ENCODE measurements around the gene CADPS. TPM values are rescaled to one million over a fixed set of nuclear protein-coding genes. Genes with fewer than 3 reads are reported as not detected.

Gene CADPS
- total and polyA plus RNA-seq, 2 experiments from 2014 or later, result 49.2 to 63.8 TPM

DNA sequence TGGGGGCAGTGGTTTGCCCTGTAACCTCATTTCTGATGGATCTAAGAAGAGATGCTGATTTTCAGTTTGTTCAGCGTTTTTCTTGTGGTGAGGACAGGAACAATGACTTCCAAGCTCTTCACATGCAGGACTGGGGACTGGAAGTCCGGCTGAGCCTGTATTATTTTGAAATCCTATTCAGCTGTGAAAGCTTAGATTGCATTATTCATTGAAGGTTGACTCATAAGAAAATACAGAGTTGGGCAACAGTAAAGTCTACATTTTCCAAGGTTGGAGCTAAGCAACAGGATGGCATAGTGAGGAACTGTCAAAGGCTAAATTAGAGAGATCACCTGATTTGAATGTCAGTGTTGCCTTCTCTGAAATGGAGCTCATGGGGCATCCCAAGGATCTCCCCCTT lies 270.9 kb downstream of the CADPS start:
- Histone ChIP-seq H3K27me3 (no peaks in the 10 kb centered on the region), H3K27ac (no peak overlapping the region), H3K36me3 (no peaks in the 10 kb centered on the region), H3K4me3 (no peak overlapping the region), H3K9me3 (ENCODE audit: low read depth) (no peaks in the 10 kb centered on the region), H3K4me1 (ENCODE audit: low read depth) (peaks cover 3% of the 10 kb centered on the region)
- peak in 1 of 2 donors; percentile 84 for DNase-seq (ENCODE audit: low read depth in 1 of 2, low spot score in 1 of 2)
- TF ChIP-seq, protein P1, sequence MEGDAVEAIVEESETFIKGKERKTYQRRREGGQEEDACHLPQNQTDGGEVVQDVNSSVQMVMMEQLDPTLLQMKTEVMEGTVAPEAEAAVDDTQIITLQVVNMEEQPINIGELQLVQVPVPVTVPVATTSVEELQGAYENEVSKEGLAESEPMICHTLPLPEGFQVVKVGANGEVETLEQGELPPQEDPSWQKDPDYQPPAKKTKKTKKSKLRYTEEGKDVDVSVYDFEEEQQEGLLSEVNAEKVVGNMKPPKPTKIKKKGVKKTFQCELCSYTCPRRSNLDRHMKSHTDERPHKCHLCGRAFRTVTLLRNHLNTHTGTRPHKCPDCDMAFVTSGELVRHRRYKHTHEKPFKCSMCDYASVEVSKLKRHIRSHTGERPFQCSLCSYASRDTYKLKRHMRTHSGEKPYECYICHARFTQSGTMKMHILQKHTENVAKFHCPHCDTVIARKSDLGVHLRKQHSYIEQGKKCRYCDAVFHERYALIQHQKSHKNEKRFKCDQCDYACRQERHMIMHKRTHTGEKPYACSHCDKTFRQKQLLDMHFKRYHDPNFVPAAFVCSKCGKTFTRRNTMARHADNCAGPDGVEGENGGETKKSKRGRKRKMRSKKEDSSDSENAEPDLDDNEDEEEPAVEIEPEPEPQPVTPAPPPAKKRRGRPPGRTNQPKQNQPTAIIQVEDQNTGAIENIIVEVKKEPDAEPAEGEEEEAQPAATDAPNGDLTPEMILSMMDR (IDR thresholded peaks at IDR 0.05; ENCODE audit: low read depth, low read length), result no peak

DNA sequence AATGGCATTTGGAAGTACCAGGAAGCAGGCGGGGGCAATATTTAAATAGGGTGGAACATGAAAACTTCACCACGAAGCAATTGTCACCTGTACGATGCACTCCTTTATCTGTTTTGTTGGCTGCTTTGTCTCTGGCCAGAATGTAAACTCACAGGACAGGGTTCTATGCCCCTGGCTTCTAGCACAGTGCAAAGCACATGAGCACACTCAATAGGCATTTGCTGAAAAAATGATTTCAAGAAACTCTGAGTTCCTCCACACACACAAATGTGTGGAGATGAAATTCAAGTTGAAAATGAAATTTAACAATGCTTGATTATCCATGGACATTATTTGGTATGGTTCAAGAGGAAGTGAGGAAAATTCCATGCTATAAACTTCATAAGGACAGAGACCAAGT lies 272.2 kb downstream of the CADPS start:
- H3K4me3 ChIP-seq, result no peak overlapping the region
- no peaks in the 10 kb centered on the region for H3K36me3 ChIP-seq
- H3K9me3 ChIP-seq (ENCODE audit: low read depth), result no peaks in the 10 kb centered on the region
- H3K4me1 ChIP-seq (ENCODE audit: low read depth), result peaks cover 3% of the 10 kb centered on the region
- no peaks in the 10 kb centered on the region for H3K27me3 ChIP-seq
- no peak overlapping the region for H3K27ac ChIP-seq
- TF ChIP-seq, protein P1 (IDR thresholded peaks at IDR 0.05; ENCODE audit: low read depth, low read length), result no peak
- no peak for DNase-seq (ENCODE audit: low read depth in 1 of 2, low spot score in 1 of 2)

DNA sequence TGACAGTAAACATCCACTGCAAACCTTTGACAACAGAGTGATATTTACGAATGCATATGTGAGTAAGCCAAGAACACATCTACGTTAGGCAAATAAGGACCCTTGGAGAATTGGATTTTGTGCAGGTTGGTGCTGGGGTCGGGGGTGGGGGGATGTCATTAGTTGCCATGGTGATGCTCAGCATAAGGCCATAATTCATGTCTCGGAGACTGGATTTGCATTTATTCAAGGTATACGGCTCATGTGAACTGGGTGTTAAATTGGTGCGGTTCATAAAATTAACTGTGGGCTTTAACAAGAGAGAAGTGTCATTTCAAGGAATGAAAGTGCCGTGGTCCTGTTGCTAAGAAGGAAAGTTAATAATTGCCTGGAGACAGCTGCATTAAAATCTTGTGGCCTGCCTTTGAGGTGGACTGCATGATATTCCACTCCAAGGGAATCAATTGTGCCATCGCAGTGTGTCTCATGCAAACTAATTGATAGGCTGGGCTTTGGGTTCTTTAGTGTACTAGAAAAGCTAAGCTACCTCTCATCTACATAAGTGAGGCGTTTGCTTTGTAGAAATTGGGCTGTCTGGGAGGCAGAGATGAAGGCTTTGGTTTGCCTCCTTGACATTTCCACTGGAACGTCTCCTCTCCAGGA lies 273.0 kb downstream of the CADPS start:
- TF ChIP-seq, protein P1 (IDR thresholded peaks at IDR 0.05; ENCODE audit: low read depth, low read length), result no peak
- no peak for DNase-seq (ENCODE audit: low read depth in 1 of 2, low spot score in 1 of 2)
- H3K27ac ChIP-seq, result no peak overlapping the region
- no peaks in the 10 kb centered on the region for H3K9me3 ChIP-seq (ENCODE audit: low read depth)
- H3K27me3 ChIP-seq, result no peaks in the 10 kb centered on the region
- peaks cover 3% of the 10 kb centered on the region for H3K4me1 ChIP-seq (ENCODE audit: low read depth)
- no peaks in the 10 kb centered on the region for H3K36me3 ChIP-seq
- no peak overlapping the region for H3K4me3 ChIP-seq

DNA sequence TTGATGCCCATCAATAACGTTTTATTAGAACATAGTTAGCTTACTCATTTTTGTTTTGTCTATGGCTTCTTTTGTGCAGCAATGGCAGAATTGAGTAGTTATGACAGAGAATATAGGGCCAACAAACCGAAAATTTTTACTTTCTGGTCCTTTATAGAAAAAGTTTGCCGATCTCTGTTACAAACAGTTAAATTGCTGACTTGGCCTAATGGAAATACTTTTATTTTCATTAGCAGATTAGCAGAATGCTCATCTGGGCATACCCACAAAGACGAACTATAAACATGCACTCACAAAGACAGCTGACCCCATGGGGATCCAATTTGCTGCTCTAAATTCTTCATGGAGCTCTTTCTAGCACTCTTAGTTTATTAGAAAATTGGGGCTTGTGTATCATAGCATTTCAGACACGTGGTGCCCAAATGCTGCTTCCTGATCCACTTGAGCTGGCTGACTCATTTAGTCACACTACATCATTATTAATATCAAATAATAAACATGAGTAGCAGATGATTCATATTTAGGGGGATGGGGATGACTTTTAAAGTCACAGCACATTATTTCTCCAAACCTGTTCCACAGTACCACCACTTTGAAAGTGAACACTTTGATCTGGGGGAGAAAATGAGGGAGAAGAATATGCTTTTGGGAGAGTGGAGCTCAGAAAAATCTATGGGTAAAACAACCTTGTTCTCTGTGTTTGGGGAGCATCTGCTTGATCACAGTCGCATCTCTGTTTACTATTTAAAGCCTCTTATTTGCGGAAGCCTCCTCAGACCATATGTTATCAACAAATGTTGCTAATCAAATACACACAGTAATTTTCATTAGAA lies 273.8 kb downstream of the CADPS start:
- TF ChIP-seq, protein P1 (IDR thresholded peaks at IDR 0.05; ENCODE audit: low read depth, low read length), result no peak
- H3K9me3 ChIP-seq (ENCODE audit: low read depth), result no peaks in the 10 kb centered on the region
- H3K27me3 ChIP-seq, result no peaks in the 10 kb centered on the region
- H3K27ac ChIP-seq, result no peak overlapping the region
- H3K4me1 ChIP-seq (ENCODE audit: low read depth), result peaks cover 3% of the 10 kb centered on the region
- H3K36me3 ChIP-seq, result no peaks in the 10 kb centered on the region
- no peak overlapping the region for H3K4me3 ChIP-seq
- peak in 1 of 2 donors; percentile 44 for DNase-seq (ENCODE audit: low read depth in 1 of 2, low spot score in 1 of 2)

DNA sequence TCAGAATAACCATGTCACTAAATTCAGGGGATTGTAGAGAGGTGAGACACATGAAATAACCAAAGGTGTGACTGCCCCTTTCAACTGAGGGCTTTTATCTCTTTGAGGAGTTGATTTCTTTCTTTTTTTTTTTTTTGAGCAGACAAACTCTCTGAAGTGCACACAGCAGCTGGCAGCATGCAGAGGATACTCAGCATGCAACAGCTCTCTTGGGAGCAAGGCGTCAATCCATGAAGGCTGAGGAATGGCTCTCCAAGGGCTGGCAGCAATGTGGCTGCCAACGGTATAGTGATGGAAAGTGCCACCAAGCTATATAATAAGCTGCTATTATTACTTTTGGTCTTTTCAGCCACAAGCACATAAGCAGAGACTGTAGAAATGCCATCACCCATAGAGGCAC lies 275.2 kb downstream of the CADPS start:
- Histone ChIP-seq H3K4me1 (ENCODE audit: low read depth) (no peaks in the 10 kb centered on the region), H3K27ac (no peak overlapping the region), H3K9me3 (ENCODE audit: low read depth) (no peaks in the 10 kb centered on the region), H3K4me3 (no peak overlapping the region), H3K36me3 (no peaks in the 10 kb centered on the region), H3K27me3 (no peaks in the 10 kb centered on the region)
- TF ChIP-seq, protein P1 (IDR thresholded peaks at IDR 0.05; ENCODE audit: low read depth, low read length), result no peak
- DNase-seq (ENCODE audit: low read depth in 1 of 2, low spot score in 1 of 2), result no peak
